H1 (cell line): Measurements from ENCODE around the gene ESCO1. TPM values are rescaled to one million over a fixed set of nuclear protein-coding genes. Genes with fewer than 3 reads are reported as not detected.

Source experiments
- BACH1 ChIP-seq: IDR thresholded peaks from 2 replicates; pipeline ENCODE4 v1.6.1; 2012; ENCODE audit warnings: low read length, improper control_type of control experiment
- CEBPB ChIP-seq: IDR thresholded peaks from 2 replicates; pipeline ENCODE4 v1.6.1; 2012; ENCODE audit warnings: low read depth, low read length
- HDAC6 ChIP-seq: IDR thresholded peaks from one replicate; pipeline ENCODE4 v1.7.1; 2012; ENCODE audit warnings: low read depth, mild to moderate bottlenecking, inconsistent platforms, low read length, moderate library complexity
- polyA plus RNA-seq, 7 experiments: library from polyadenylated mRNA; depleted of rRNA in 3 of 7; stranded (reverse) in 5 of 7; unstranded in 2 of 7; fragments of >200 nt in 5 of 7; fragments of 200-250 nt in 2 of 7; gene quantifications; 1 replicate in 5 of 7; 2 replicates in 1 of 7; 4 replicates in 1 of 7; pipeline versions ENCODE4 v1.2.1 to v1.2.3, GENCODE V29; 2011 to 2013; ENCODE audit warnings: missing spikeins in 2 of 7, mixed read lengths in 2 of 7
- total RNA-seq: library from RNA; stranded (reverse); fragmentation: NEBNext Ultra II Directional; extraction: Animal tissue kit (Norgen Biotek cat#: 25700); gene quantifications from 2 replicates; pipeline ENCODE4 v1.2.1, GENCODE V29; 2021

The ESCO1 gene
- total and polyA plus RNA-seq, 2 of the 8 experiments (the other 6 are each of a cell fraction or from before 2014, with no cell fraction given): 5.8 to 48.3 TPM

DNA sequence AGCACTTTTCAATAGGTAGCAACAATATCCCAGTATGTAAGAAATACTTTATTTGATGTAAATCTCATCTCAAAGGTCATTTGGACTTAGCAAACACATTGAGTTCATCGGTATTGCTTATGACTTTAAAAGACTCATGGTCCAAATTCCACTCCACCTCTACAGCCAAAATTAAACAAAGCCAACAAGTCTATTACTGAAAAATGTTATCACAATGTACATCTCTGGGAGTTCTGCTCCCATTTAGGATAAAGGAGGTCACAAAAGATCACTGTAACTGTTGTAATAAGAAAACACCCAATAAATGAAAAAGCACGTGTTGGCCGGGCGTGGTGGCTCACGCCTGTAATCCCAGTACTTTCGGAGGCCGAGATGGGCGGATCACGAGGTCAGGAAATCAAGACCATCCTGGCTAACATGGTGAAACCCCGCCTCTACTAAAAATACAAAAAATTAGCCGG is 50.0 kb downstream of the ESCO1 start (continued):
- TF ChIP-seq CEBPB (no peak), BACH1 (no peak), HDAC6 (no peak)
